Measurements from ENCODE around the gene ZNF519. TPM values are rescaled to one million over a fixed set of nuclear protein-coding genes. Genes with fewer than 3 reads are reported as not detected.

Gene ZNF519
- polyA plus RNA-seq, 1 donor (not counting 4 experiments of a cell fraction or from before 2014, with no cell fraction given) = 3.6 TPM

GRCh38 chr18:14120926-14121325 lies 11.3 kb downstream of the ZNF519 start:
- Histone ChIP-seq H3K4me1 (ENCODE audit: control insufficient read depth, extremely low read depth, insufficient read depth, low read length) (no peaks in the 10 kb centered on the region), H3K9me1 (ENCODE audit: control insufficient read depth, extremely low read depth, insufficient read depth, low read length) (no peaks in the 10 kb centered on the region)
- dilution Hi-C loops (cut with MboI; ENCODE audit: extremely low pct_ligation_motif_present, low sequenced_read_pairs) = no loop called here

GRCh38 chr18:14117606-14118005 lies 14.6 kb downstream of the ZNF519 start:
- Histone ChIP-seq H3K4me1 (ENCODE audit: control insufficient read depth, extremely low read depth, insufficient read depth, low read length) (no peaks in the 10 kb centered on the region), H4K20me1 (ENCODE audit: control insufficient read depth, extremely low read depth, insufficient read depth, low read length) (no peaks in the 10 kb centered on the region), H3K4me2 (ENCODE audit: control insufficient read depth, extremely low read depth, insufficient read depth, low read depth, low read length) (no peak overlapping the region), H3K79me2 (ENCODE audit: control insufficient read depth, insufficient read depth, low read length) (no peaks in the 10 kb centered on the region), H3K27me3 (ENCODE audit: control insufficient read depth, extremely low read depth, insufficient read depth, low read length) (no peaks in the 10 kb centered on the region), H3K36me3 (ENCODE audit: control insufficient read depth in 2 of 2, extremely low read depth in 1 of 2, insufficient read depth in 2 of 2, low read length in 2 of 2) (no peaks in the 10 kb centered on the region), H2AFZ (ENCODE audit: control insufficient read depth, low read length) (no peak overlapping the region), H3K27ac (ENCODE audit: control insufficient read depth, insufficient read depth, low read length) (no peak overlapping the region), H3K9me3 (ENCODE audit: control insufficient read depth, low read depth, low read length) (no peaks in the 10 kb centered on the region), H3K9me1 (ENCODE audit: control insufficient read depth, extremely low read depth, insufficient read depth, low read length) (no peaks in the 10 kb centered on the region), H3K4me3 (ENCODE audit: control insufficient read depth in 2 of 3, extremely low read depth in 1 of 3, insufficient read depth in 2 of 3, low read depth in 1 of 3, low read length in 3 of 3) (no peak overlapping the region), H3K9ac (ENCODE audit: control insufficient read depth, extremely low read depth, insufficient read depth, low read length) (no peak overlapping the region)
- dilution Hi-C loops (cut with MboI; ENCODE audit: extremely low pct_ligation_motif_present, low sequenced_read_pairs) = no loop called here
- no peak for TF ChIP-seq CTCF (optimal IDR thresholded peaks at IDR 0.05 in 1 of 3, IDR thresholded peaks at IDR 0.05 in 1 of 3, conservative IDR thresholded peaks at IDR 0.05 in 1 of 3; ENCODE audit: extremely low read depth in 1 of 3, insufficient read depth in 2 of 3, low read length in 3 of 3)
- TF ChIP-seq EZH2 (IDR thresholded peaks at IDR 0.05; ENCODE audit: low read length) = no peak
- DNase-seq (ENCODE audit: low read depth, low spot score) (no peak), FAIRE-seq (no peak)

More at GRCh38 chr18:14120926-14121325, 11.3 kb downstream of the ZNF519 start:
- no peak for DNase-seq (ENCODE audit: low read depth, low spot score)
- H3K9ac ChIP-seq (ENCODE audit: control insufficient read depth, extremely low read depth, insufficient read depth, low read length) = no peak overlapping the region
- no peak overlapping the region for H2AFZ ChIP-seq (ENCODE audit: control insufficient read depth, low read length)
- no peaks in the 10 kb centered on the region for H3K27me3 ChIP-seq (ENCODE audit: control insufficient read depth, extremely low read depth, insufficient read depth, low read length)
- TF ChIP-seq CTCF (optimal IDR thresholded peaks at IDR 0.05 in 1 of 3, IDR thresholded peaks at IDR 0.05 in 1 of 3, conservative IDR thresholded peaks at IDR 0.05 in 1 of 3; ENCODE audit: extremely low read depth in 1 of 3, insufficient read depth in 2 of 3, low read length in 3 of 3) (no peak), EZH2 (IDR thresholded peaks at IDR 0.05; ENCODE audit: low read length) (no peak)
- no peak overlapping the region for H3K4me2 ChIP-seq (ENCODE audit: control insufficient read depth, extremely low read depth, insufficient read depth, low read depth, low read length)
- H3K4me3 ChIP-seq (ENCODE audit: control insufficient read depth in 2 of 3, extremely low read depth in 1 of 3, insufficient read depth in 2 of 3, low read depth in 1 of 3, low read length in 3 of 3) = no peak overlapping the region
- no peak overlapping the region for H3K27ac ChIP-seq (ENCODE audit: control insufficient read depth, insufficient read depth, low read length)
- FAIRE-seq = no peak
- no peaks in the 10 kb centered on the region for H3K36me3 ChIP-seq (ENCODE audit: control insufficient read depth in 2 of 2, extremely low read depth in 1 of 2, insufficient read depth in 2 of 2, low read length in 2 of 2)
- no peaks in the 10 kb centered on the region for H3K9me3 ChIP-seq (ENCODE audit: control insufficient read depth, low read depth, low read length)
- H4K20me1 ChIP-seq (ENCODE audit: control insufficient read depth, extremely low read depth, insufficient read depth, low read length) = no peaks in the 10 kb centered on the region
- no peaks in the 10 kb centered on the region for H3K79me2 ChIP-seq (ENCODE audit: control insufficient read depth, insufficient read depth, low read length)
